Sigmoid colon (tissue), 4 donors: ENCODE data around the gene PTPN20.
"Not testable (repeated sequence)": the region's sequence is repeated elsewhere in the genome, so short reads cannot be mapped to it uniquely, and the experiment has no call there.

ENCODE experiments used
- CTCF ChIP-seq, 4 experiments: fragments of 450-650 bp in 3 of 4; fragments of 200-600 bp in 1 of 4; IDR thresholded peaks; one replicate each; pipeline ENCODE4 v1.5.1; 2016 to 2019; ENCODE audit warnings: antibody characterized with exemption in 4 of 4, mild to moderate bottlenecking in 3 of 4, moderate library complexity in 2 of 4
- EP300 ChIP-seq, 4 donors: sonication (generic); formaldehyde crosslinking; IDR thresholded peaks; one replicate each; pipeline ENCODE4 v1.6.1; 2017; ENCODE audit warnings: antibody characterized with exemption in 4 of 4
- POLR2A ChIP-seq, 2 donors: fragments of 450-650 bp; IDR thresholded peaks; one replicate each; pipeline ENCODE4 v1.6.1; 2016; ENCODE audit warnings: antibody characterized with exemption in 2 of 2, mild to moderate bottlenecking in 2 of 2, moderate library complexity in 2 of 2
- POLR2AphosphoS5 ChIP-seq, 4 donors: sonication (generic); formaldehyde crosslinking; IDR thresholded peaks; one replicate each; pipeline ENCODE4 v1.6.1; 2017; ENCODE audit warnings: antibody characterized with exemption in 4 of 4

- not testable (repeated sequence) for TF ChIP-seq CTCF, EP300, POLR2A, POLR2AphosphoS5 (IDR thresholded peaks at IDR 0.05)
These were observed 21.2 kb downstream of the PTPN20 start for GRCh38 chr10:46932383-46932782.
